GM21390 (cell line): ENCODE measurements around the gene LIPG.
"Not testable (repeated sequence)": the region's sequence is repeated elsewhere in the genome, so short reads cannot be mapped to it uniquely, and the experiment has no call there.

ENCODE experiments used
- ATAC-seq: cut with Tn5 transposase; IDR thresholded peaks from one replicate; pipeline ENCODE4 v1.9.1; 2021; ENCODE audit not compliant: unreplicated experiment

Gene LIPG

GRCh38 chr18:49561289-49562193 is at the start of gene LIPG:
Gene LIPG, plus strand, starts transcription at chr18:49562057. Its CDS starts 252 bp downstream, at chr18:49562309.
- peak; percentile 66 for ATAC-seq

DNA sequence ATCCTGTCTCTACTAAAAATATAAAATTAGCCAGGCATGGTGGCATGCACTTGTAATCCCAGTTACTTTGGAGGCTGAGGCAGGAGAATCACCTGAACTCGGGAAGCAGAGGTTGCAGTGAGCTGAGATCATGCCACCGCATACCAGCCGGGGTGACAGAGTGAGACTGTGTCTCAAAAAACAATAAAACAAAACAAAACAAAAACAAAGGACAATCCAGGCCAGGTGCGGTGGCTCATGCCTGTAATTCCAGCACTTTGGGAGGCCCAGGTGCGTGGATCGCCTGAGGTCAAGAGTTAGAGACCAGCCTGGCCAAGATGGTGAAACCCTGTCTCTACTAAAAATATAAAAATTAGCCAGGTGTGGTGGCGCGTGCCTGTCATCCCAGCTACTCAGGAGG is 49.0 kb upstream of the LIPG start:
- not testable (repeated sequence) for ATAC-seq

DNA sequence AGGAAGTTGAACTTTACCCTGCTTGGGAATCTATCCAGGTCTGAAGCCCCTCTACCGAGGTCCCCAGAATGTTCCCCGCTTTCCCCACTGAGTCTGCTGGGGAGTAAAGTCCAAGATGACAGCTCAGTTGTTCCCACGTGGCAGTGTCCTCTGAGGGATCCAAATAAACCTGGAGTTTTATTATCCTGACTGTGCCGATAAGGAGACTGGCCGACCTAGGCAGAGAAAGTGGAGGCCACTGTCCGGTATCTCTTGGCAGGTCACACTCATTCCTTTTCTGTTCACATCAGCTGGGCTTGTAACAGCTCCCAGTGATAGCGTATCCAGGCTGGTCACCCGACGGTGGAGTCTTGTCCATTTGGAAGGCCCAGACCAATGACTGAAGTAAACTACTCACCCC is 47.3 kb upstream of the LIPG start:
- no peak for ATAC-seq

DNA sequence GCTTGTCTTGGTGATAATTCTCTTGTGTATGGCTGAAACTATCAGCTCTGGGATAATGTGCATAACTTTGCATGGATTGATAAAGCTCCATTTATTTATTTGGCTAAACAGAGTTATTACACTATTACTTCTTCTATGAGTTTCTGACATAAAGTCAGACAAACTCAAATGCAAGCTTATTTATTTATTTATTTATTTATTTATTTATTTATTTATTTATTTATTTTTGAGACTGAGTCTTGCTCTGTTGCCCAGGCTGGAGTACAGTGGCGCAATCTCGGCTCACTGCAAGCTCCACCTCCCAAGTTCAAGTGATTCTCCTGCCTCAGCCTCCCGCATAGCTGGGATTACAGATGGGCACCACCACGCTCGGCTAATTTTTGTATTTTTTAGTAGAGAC is 46.9 kb upstream of the LIPG start:
- ATAC-seq: not testable (repeated sequence)

DNA sequence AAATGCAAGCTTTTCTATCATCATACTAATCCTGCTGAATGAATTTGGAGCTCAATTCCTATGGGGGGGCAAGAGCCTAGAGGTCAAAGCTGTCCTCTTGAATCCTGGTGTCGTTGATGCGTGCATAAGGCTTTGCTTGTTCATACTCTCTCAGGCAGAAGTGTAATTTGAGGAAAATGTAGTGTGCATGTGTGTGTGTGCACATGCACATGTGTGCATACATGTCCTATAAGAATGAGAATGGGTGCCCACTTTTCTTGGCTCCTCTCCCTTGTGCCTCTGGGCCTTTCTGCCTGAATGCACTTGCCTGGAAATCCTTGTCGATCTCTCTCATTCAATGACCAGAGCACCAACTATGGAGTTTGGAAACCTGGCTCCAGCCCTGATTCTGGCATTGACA is 46.3 kb upstream of the LIPG start:
- no peak for ATAC-seq

GRCh38 chr18:49517483-49517882 is 44.4 kb upstream of the LIPG start:
- ATAC-seq: no peak

DNA sequence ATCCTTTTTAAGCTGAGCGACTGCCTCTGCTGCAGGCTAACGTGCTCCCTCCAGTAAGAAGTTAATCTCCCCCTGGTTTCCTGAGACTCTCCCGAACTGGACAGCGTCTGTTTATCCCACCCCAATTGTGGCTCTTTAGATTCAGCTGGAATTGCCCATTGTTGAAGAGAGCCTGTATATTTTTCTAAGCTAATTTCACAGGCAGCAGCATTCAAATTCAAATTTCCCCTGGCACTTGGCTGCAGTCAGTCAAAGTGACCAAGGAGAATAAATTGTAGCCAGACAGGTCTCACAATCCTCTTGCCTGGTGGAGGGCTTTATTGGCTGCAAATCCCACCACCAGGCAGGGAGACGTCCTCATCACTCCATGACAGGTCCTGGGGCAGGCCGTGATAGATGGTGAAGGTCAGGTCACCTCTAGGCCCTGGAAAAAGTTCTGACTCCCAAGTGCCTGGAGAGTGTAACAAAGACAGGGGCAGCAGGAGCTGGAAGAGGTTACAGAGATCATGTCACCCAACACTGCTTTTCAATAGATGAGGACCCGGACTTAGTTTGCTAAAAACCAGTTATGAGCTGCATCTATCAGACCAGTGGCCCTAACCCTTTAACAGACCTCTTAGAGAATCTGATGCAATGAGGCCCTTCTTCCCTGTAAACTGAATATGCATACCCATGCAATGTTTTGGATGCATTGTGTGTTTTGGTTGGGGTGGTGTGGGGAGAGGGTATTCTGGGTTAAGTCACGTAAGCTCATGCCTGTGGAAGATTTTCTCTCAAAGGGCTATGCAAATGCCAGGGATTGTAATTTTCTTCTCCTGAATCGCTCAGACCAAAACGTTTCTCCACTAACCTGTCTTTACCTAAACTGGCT is 42.5 kb upstream of the LIPG start:
- ATAC-seq: no peak

DNA sequence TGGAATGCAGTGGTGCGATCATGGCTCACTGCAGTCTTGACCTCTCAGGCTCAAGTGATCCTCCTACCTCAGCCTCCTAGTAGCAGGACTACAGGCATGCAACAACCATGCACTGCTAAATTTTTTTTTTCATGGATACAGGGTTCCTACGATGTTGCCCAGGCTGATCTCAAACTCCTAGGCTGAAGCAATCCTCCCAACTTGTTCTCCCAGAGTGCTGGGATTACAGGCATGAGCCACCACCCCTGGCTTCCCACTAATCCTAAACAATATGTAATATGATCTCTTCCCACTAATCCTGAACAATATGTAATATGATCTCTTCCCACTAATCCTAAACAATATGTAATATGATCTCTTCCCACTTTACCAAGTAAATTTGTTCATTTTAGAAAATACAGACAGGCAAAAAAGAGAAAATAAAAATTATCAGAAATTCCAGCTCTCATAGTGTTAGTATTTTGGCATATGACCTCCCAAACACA is 41.2 kb upstream of the LIPG start:
- ATAC-seq: no peak

DNA sequence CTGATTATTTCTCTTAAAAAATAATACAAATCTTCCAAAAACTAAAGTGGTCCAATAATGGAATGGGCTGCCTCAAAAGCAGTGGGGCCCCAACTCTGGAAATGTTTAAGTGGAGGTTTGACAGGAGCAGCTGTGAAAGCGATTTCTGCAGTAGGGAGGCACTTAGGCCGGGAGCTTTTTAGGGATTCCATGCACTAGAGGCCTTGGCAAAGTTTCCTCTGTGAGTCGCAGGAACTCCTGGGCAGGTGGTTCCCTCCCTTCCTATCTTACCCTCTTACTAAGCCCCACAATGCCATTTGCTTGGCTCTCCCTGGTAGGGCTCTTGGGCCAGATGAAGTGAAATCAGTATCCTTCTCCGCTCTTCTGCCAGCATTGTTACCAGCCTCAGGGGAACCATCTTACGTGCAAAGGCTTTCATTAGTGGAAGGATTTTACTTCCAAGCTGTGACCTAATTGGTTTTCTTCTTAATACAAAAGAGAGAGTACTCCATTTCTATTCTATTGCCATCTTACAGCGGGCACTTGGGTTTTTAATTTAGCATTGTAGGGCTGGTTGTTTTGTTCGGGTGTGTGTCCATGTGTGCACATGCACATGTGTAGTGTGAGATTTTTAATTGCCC is 40.5 kb upstream of the LIPG start:
- no peak for ATAC-seq

- not testable (repeated sequence) for ATAC-seq
These were observed 38.2 kb upstream of the LIPG start for GRCh38 chr18:49523580-49524093.

DNA sequence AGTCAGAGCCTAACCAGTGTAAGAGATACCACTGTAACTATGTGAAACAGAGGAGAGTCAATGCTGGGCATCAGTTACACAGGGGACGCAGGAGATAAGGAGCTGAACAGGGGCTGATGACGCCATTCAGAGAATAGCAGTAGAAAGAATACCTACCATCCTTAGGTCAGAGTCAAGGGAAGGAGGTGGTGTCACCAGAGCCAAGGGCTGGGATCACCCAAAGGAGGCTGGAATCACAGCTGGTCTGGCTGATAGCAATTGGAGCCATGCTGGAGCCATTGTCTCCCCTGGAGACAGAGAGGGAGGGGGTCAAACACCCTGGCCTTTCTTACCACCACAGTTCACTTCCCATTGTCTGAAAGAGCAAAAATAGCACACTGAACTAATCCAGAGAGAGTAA is 37.5 kb upstream of the LIPG start:
- ATAC-seq: no peak

GRCh38 chr18:49524951-49525350 is 36.9 kb upstream of the LIPG start:
- no peak for ATAC-seq

DNA sequence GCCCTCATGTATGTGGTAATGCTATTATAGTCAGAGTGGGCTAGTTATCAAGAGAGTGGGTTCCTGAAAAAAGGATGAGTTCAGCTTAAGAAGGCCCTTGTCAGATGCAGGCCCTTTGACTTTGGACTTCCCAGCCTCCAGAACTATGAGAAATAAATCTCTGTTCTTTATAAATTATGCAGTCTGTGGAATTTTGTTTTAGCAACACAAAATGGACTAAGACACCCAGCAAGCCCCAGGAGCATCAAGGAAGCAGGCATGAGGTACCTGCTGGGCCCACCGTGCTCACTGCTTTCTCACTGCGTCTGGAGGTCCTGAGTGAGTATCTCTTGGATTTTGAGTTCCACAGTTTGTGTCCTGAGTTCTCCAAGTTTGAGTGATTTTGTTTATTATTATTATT is 35.9 kb upstream of the LIPG start:
- no peak for ATAC-seq

DNA sequence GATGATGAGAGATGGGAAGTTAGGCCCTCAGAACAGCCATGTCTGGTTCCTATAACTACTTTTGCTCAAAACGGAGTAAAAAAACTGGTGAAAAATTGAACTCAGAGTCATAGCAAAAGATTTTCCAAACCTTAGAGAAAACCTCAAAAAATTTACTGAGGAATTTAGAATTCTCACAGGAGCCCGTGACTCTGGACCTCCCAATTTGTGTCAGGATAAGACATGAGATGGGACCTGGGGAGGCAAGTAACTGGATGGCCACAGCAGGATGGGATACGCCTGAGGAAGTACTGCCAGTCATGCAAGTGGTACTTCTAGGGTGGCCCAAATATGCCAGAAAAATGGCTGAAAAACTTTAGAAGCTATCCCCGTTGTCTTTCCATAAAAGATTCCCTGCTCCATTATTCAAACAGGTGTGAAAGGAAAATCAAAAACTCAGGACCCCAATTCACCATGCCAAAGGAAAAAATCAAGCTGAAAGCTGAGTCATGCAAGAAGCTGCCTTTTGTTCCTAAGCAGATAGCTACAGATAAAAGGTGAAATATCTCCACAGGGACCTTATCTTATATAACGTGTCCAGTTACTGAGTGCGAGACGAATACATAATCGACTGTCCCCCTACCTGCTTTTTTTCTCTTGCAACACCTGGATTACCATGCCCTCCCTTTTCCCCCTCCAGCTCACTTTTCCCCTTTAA is 34.1 kb upstream of the LIPG start:
- no peak for ATAC-seq

- ATAC-seq: no peak
These were observed 32.3 kb upstream of the LIPG start for GRCh38 chr18:49529596-49529995.

GRCh38 chr18:49531678-49532153 is 30.1 kb upstream of the LIPG start:
- ATAC-seq: no peak

- no peak for ATAC-seq
These were observed 26.8 kb upstream of the LIPG start for GRCh38 chr18:49534846-49535601.

GRCh38 chr18:49537232-49537896 is 24.5 kb upstream of the LIPG start:
- no peak for ATAC-seq

DNA sequence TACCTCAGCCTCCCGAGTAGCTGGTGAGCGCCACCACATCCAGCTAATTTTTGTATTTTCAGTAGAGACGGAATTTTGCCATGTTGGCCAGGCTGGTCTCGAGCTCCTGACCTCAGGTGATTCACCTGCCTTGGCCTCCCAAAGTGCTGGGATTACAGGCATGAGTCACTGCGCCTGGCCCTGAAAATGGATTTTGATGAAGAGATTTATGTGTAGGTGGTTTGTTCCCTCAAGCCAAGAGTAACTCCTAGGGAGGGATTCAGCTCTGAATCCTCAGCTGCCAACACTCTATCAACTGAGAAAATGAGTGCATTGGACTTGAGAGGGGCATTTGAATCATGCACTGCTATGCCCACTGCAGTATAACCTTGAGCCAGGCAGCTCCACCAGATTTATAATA is 17.5 kb upstream of the LIPG start:
- ATAC-seq: no peak
